B cell (primary cell): Measurements from ENCODE around the gene ZNF564. TPM values are rescaled to one million over a fixed set of nuclear protein-coding genes. Genes with fewer than 3 reads are reported as not detected.
"Not testable (repeated sequence)": the region's sequence is repeated elsewhere in the genome, so short reads cannot be mapped to it uniquely, and the experiment has no call there.

Source experiments
- ATAC-seq: fragments of 200-7000 bp; cut with Tn5 transposase; one replicate; pipeline ENCODE4 v1.10.0; 2021; ENCODE audit warnings: low read depth, mild to moderate bottlenecking, moderate number of reproducible peaks, moderate library complexity
- CTCF ChIA-PET: fragments of 350-600 bp; sonication (Branson Sonifier 250); formaldehyde crosslinking; loops from one replicate; lab custom pipeline; 2021; ENCODE audit warnings: antibody characterized with exemption, inconsistent platforms; lab: Charles Lee
- POLR2A ChIA-PET: fragments of 350-600 bp; sonication (Branson Sonifier 250); formaldehyde crosslinking; loops from one replicate; lab custom pipeline; 2021; ENCODE audit warnings: antibody characterized with exemption; lab: Charles Lee
- DNase-seq: peaks from one replicate; pipeline ENCODE4 v3.0.0; 2013
- H2AFZ ChIP-seq: 2 replicates; pipeline ENCODE4 v1.6.1; 2012; ENCODE audit warnings: mild to moderate bottlenecking, low read depth, low read length; ENCODE audit not compliant: insufficient read depth, poor library complexity, severe bottlenecking
- H3K27ac ChIP-seq, 2 donors: 1 replicate in 1 of 2; 2 replicates in 1 of 2; pipeline ENCODE4 v1.5.1; 2012 to 2013; ENCODE audit warnings: low read length in 2 of 2, mild to moderate bottlenecking in 2 of 2, moderate library complexity in 1 of 2
- H3K27me3 ChIP-seq, 4 experiments: fragments of 200-600 bp in 1 of 4; sonication (generic) in 1 of 4; replicated peaks in 1 of 4; 1 replicate in 2 of 4; 2 replicates in 2 of 4; pipeline versions ENCODE4 v1.6.1 to v1.7.0; 2013 to 2016; ENCODE audit warnings: low read length in 3 of 4, mild to moderate bottlenecking in 2 of 4, mixed read lengths in 1 of 4, moderate library complexity in 1 of 4; ENCODE audit not compliant: insufficient read depth in 4 of 4, control insufficient read depth in 3 of 4; ENCODE audit errors: control extremely low read depth in 1 of 4
- H3K36me3 ChIP-seq, 2 experiments: replicated peaks in 1 of 2; 1 replicate in 1 of 2; 2 replicates in 1 of 2; pipeline versions ENCODE4 v1.6.1 to v1.7.1; 2013; ENCODE audit warnings: low read length in 1 of 2; ENCODE audit not compliant: insufficient read depth in 2 of 2, control insufficient read depth in 1 of 2; ENCODE audit errors: control extremely low read depth in 1 of 2, extremely low read depth in 1 of 2
- H3K4me1 ChIP-seq, 2 donors: fragments of 200-600 bp in 1 of 2; sonication (generic) in 1 of 2; 1 replicate in 1 of 2; 2 replicates in 1 of 2; pipeline versions ENCODE4 v1.5.1 to v1.6.1; 2013 to 2017; ENCODE audit warnings: low read length in 2 of 2; ENCODE audit not compliant: control insufficient read depth in 2 of 2, insufficient read depth in 2 of 2
- H3K4me2 ChIP-seq: replicated peaks from 2 replicates; pipeline ENCODE3; 2012; ENCODE audit warnings: mild to moderate bottlenecking, low read depth, low read length; ENCODE audit not compliant: poor library complexity, severe bottlenecking
- H3K4me3 ChIP-seq, 5 experiments: fragments of 200-600 bp in 1 of 5; sonication (generic) in 1 of 5; 1 replicate in 3 of 5; 2 replicates in 2 of 5; pipeline versions ENCODE4 v1.5.1 to v1.7.0; 2011 to 2016; ENCODE audit warnings: low read length in 4 of 5, mild to moderate bottlenecking in 4 of 5, low read depth in 2 of 5, control low read depth in 1 of 5, moderate library complexity in 1 of 5; ENCODE audit not compliant: insufficient read depth in 1 of 5; ENCODE audit errors: control extremely low read depth in 1 of 5, extremely low read depth in 1 of 5
- H3K79me2 ChIP-seq: fragments of 200-600 bp; sonication (generic); one replicate; pipeline ENCODE4 v1.6.0; 2016; ENCODE audit warnings: low read length; ENCODE audit not compliant: control insufficient read depth, insufficient read depth
- H3K9ac ChIP-seq: fragments of 200-600 bp; sonication (generic); 2 replicates; pipeline ENCODE4 v1.6.1; 2017; ENCODE audit warnings: mild to moderate bottlenecking, low read length, moderate library complexity
- H3K9me3 ChIP-seq, 3 donors: one replicate each; pipeline versions ENCODE4 v1.6.1 to v1.7.1; 2013; ENCODE audit warnings: low read length in 2 of 3; ENCODE audit not compliant: control insufficient read depth in 2 of 3, insufficient read depth in 1 of 3; ENCODE audit errors: control extremely low read depth in 1 of 3
- H4K20me1 ChIP-seq: 2 replicates; pipeline ENCODE4 v1.6.0; 2012; ENCODE audit warnings: mild to moderate bottlenecking, low read length; ENCODE audit not compliant: insufficient read depth, control insufficient read depth, poor library complexity, severe bottlenecking
- H3K27ac Mint-ChIP-seq: one replicate; pipeline ENCODE4 v1.8.0; 2021; ENCODE audit warnings: mixed read lengths
- H3K27me3 Mint-ChIP-seq: one replicate; pipeline ENCODE4 v1.8.0; 2021; ENCODE audit warnings: mixed read lengths
- H3K4me1 Mint-ChIP-seq: one replicate; pipeline ENCODE4 v1.8.0; 2021; ENCODE audit warnings: mixed read lengths
- H3K4me3 Mint-ChIP-seq: one replicate; pipeline ENCODE4 v1.8.0; 2021; ENCODE audit warnings: mixed read lengths
- H3K9me3 Mint-ChIP-seq: one replicate; pipeline ENCODE4 v1.8.0; 2022; ENCODE audit warnings: mixed read lengths; ENCODE audit not compliant: insufficient read depth
- EZH2 ChIP-seq: IDR thresholded peaks from 2 replicates; pipeline ENCODE4 v1.6.1; 2012; ENCODE audit warnings: borderline replicate concordance, low read depth, mild to moderate bottlenecking, moderate library complexity, low read length; ENCODE audit not compliant: insufficient read depth, poor library complexity, severe bottlenecking
- WGBS: methylation state at CpG from one replicate; pipeline ENCODE4 v1.1.5; 2013; ENCODE audit warnings: missing lambda C conversion rate; ENCODE audit not compliant: insufficient coverage; 5-methylcytosine and 5-hydroxymethylcytosine counted together
- intact Hi-C: fragments of 100-400 bp; cut with micrococcal nuclease; formaldehyde crosslinking; loops from one replicate; pipeline ENCODE4 v1.10.0; 2022
- polyA plus RNA-seq: library from polyadenylated mRNA; depleted of rRNA; stranded (reverse); fragments of >200 nt; gene quantifications from 2 replicates; pipeline ENCODE4 v1.2.3, GENCODE V29; 2012
- total RNA-seq, 2 donors: library from RNA; stranded (reverse); fragments of 120-200 nt in 1 of 2; gene quantifications; 1 replicate in 1 of 2; 2 replicates in 1 of 2; pipeline versions ENCODE4 v1.2.3 to v1.2.4, GENCODE V29; 2013 to 2022
- TF ChIP-seq, protein P1 (sequence below): fragments of 200-600 bp; IDR thresholded peaks from one replicate; pipeline ENCODE4 v1.8.0; 2022; ENCODE audit warnings: antibody characterized with exemption, mild to moderate bottlenecking

ZNF564 gene
- total and polyA plus RNA-seq, 2 donors (not counting 1 experiment from before 2014, with no cell fraction given) = 2.8 to 31.8 TPM

DNA sequence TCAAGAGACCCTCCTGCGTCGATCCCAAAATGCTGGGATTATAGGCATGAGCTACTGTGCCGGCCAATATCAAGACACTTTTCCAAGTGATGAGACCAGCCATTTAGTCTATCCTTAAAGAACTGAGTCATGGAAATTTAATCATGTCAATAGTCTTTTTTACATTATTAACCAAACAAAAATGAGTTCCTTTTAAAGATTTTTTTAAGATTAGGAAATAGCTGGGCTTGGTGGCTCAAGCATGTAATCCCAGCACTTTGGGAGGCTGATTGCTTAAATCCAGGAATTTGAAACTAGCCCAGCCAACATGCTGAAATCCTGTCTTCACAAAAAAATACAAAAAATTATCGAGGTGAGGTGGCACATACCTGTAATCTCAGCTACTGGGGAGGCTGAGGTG, 16.7 kb upstream of the ZNF564 start:
- ATAC-seq (no peak), DNase-seq (no peak)
- no peak overlapping the region for H2AFZ ChIP-seq
- H3K36me3 ChIP-seq = no peaks in the 10 kb centered on the region
- H3K27me3 ChIP-seq = no peaks in the 10 kb centered on the region
- H3K79me2 ChIP-seq = no peaks in the 10 kb centered on the region
- H3K4me3 ChIP-seq = no peak overlapping the region
- no peak overlapping the region for H3K9ac ChIP-seq
- no peaks in the 10 kb centered on the region for H4K20me1 ChIP-seq
- no peak overlapping the region for H3K27ac ChIP-seq
- intact Hi-C loops = no loop called here
- H3K9me3 Mint-ChIP-seq = no peaks in the 10 kb centered on the region
- H3K27ac Mint-ChIP-seq = no peak overlapping the region
- 92% methylated on average over 2 of the region's 4 CpGs for WGBS
- H3K4me1 ChIP-seq = peaks cover 13 to 23% of the 10 kb centered on the region in 2 donors
- H3K4me3 Mint-ChIP-seq = no peak overlapping the region
- peaks cover 0 to 2% (median 0%) of the 10 kb centered on the region in 3 donors for H3K9me3 ChIP-seq
- H3K27me3 Mint-ChIP-seq = no peaks in the 10 kb centered on the region
- POLR2A ChIA-PET = no interaction called here
- no peak for TF ChIP-seq EZH2
- TF ChIP-seq, protein P1, sequence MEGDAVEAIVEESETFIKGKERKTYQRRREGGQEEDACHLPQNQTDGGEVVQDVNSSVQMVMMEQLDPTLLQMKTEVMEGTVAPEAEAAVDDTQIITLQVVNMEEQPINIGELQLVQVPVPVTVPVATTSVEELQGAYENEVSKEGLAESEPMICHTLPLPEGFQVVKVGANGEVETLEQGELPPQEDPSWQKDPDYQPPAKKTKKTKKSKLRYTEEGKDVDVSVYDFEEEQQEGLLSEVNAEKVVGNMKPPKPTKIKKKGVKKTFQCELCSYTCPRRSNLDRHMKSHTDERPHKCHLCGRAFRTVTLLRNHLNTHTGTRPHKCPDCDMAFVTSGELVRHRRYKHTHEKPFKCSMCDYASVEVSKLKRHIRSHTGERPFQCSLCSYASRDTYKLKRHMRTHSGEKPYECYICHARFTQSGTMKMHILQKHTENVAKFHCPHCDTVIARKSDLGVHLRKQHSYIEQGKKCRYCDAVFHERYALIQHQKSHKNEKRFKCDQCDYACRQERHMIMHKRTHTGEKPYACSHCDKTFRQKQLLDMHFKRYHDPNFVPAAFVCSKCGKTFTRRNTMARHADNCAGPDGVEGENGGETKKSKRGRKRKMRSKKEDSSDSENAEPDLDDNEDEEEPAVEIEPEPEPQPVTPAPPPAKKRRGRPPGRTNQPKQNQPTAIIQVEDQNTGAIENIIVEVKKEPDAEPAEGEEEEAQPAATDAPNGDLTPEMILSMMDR = no peak
- no peak overlapping the region for H3K4me2 ChIP-seq
- CTCF ChIA-PET = interaction anchor here (0.6 to 7.0 kb wide), 3 partner anchors 43 to 114 kb away, joined by 3 to 82 read pairs (median 5); partner anchors contain the start of genes ZNF490 and ZNF791
- H3K4me1 Mint-ChIP-seq = peaks cover 19% of the 10 kb centered on the region

DNA sequence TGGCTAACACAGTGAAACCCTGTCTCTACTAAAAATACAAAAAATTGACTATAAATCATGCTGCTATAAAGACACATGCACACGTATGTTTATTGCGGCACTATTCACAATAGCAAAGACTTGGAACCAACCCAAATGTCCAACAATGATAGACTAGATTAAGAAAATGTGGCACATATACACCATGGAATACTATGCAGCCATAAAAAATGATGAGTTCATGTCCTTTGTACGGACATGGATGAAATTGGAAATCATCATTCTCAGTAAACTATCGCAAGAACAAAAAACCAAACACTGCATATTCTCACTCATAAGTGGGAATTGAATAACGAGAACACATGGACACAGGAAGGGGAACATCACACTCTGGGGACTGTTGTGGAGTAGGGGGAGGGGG, 15.1 kb upstream of the ZNF564 start:
- H3K79me2 ChIP-seq, H3K27ac Mint-ChIP-seq, H3K4me3 Mint-ChIP-seq, H4K20me1 ChIP-seq, H3K4me2 ChIP-seq, H3K9me3 ChIP-seq, intact Hi-C loops, H3K36me3 ChIP-seq, ATAC-seq, H3K27me3 ChIP-seq, POLR2A ChIA-PET, H3K27me3 Mint-ChIP-seq, H2AFZ ChIP-seq, H3K9me3 Mint-ChIP-seq, H3K4me1 Mint-ChIP-seq, DNase-seq, H3K9ac ChIP-seq, H3K4me1 ChIP-seq, H3K27ac ChIP-seq, H3K4me3 ChIP-seq: not testable (repeated sequence)
- WGBS = no CpG with 5 or more reads among the region's 5 CpGs
- CTCF ChIA-PET = interaction anchor here (7.0 kb wide), 1 partner anchor 104 kb away, joined by 82 read pairs; a partner anchor contains a TSS
